LNCaP clone FGC (cell line): ENCODE measurements around the gene LSM11.
"Not testable (repeated sequence)": the region's sequence is repeated elsewhere in the genome, so short reads cannot be mapped to it uniquely, and the experiment has no call there.

Experiments
- DNase-seq: peaks from one replicate; pipeline ENCODE4 v3.0.0-alpha.2; 2011; ENCODE audit warnings: low read depth
- H3K4me3 ChIP-seq: 2 replicates; pipeline ENCODE4 v1.5.1; 2011; ENCODE audit warnings: mild to moderate bottlenecking, low read depth, low read length, control low read depth
- CTCF ChIP-seq: IDR thresholded peaks from 2 replicates; pipeline ENCODE4 v1.5.1; 2012; ENCODE audit warnings: mild to moderate bottlenecking; ENCODE audit not compliant: control insufficient read depth, insufficient read depth; ENCODE audit errors: extremely low read depth

The LSM11 gene

DNA sequence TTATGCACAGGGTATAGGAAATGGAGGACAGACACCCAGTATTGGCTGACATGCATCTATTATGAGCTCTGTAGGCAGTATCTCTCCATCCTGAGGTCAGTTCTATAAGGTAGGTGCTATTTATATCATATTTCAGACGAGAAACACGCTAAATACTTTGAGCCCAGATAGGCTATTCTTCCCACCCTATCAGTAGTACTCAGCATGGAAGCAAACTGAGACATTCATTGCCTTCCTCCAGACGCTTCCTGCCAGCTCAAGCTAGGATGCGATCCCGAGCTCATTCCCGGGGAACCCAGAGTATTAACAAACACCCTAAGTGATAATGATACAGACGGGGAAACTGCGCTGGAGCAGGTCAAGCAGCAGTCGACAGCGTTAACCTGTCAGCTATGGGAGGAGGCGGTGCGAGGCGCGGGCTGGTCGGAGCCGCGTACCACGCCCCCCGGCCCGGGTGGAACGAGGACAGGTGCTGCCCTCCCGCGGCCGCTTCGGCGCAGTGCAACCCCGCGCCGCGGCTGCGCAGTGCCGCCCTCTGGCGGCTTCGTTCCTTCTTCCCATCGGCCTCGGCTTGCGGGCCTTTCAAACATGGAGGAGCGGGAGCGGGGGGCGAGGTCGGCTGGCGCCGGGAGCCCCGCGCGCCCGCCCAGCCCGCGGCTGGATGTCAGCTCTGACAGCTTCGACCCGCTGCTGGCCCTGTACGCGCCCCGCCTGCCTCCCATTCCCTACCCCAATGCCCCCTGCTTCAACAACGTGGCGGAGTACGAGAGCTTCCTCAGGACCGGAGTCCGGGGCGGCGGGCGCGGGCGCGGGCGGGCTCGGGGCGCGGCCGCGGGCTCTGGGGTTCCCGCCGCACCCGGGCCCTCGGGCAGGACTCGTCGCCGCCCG lies at the start of gene LSM11:
LSM11 (plus strand) TSS at position 550 of the 888 bp plus-strand sequence; CDS start at position 589, 39 bp downstream.
- DNase-seq, result no peak
- H3K4me3 ChIP-seq, result peak within 1 kb of the TSS; percentile 54
- peak; percentile 100 for TF ChIP-seq CTCF

- DNase-seq, H3K4me3 ChIP-seq: not testable (repeated sequence)
These were observed 49.7 kb upstream of the LSM11 start for GRCh38 chr5:157693816-157694215.

DNA sequence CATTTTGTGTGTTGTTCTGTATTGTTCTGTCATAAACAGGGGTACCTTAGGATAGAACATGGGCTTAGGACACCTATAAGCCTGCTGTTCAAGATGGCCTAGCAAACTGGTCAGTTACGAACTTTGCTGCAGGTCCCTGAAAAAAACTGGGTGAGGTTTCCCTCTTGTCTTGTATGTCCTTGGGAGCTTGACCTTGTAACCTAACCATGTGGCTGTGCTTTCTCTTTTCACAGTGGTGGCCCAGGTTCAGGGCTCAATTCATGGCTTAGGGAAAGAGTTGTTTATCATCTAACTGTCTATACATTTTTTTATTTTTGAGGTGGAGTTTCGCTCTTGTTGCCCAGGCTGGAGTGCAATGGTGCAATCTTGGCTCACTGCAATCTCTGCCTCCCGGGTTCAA lies 47.4 kb upstream of the LSM11 start:
- not testable (repeated sequence) for H3K4me3 ChIP-seq, DNase-seq

GRCh38 chr5:157698674-157699073 lies 44.8 kb upstream of the LSM11 start:
- DNase-seq, H3K4me3 ChIP-seq: not testable (repeated sequence)

DNA sequence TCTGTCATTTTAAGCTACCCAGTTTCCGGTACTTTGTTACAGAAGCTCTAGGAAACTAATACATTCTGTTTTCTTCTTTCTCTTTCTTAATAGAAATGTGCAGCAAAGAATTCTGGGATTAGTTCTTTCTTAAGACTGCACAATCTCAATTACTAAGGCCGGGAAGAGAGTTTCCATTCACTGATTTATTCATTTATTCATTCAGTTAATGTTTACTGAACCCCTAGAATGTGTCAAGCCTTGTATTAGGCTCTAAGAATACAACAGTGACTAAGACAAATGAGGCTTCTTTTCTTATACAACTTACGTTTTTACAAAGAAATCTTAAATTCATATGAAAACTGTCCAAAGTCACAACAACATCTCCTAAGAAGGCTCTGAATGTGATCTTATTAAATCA lies 39.8 kb upstream of the LSM11 start:
- no peak overlapping the region for H3K4me3 ChIP-seq
- TF ChIP-seq CTCF, result no peak
- DNase-seq, result no peak

GRCh38 chr5:157708866-157709265 lies 34.6 kb upstream of the LSM11 start:
- H3K4me3 ChIP-seq, result no peak overlapping the region
- DNase-seq, result no peak
- no peak for TF ChIP-seq CTCF

DNA sequence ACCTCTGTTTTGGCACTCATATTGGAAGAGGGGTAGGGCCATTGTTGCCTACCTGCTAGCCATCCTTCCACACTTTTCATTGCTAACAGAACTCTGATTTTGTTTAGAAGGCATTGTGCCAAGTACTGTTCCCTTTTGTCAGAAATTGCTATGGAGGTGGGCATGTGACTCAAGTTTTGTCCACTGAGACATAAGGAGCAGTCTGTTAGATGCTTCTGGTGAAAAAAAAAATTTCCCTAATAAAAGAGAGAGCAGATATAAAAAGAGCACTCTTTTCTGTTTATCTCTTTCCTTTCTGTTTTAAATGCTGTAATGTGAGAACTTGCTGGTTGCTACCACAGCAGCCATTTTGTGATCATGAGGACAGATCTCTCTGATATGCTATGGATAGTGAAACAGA lies 34.2 kb upstream of the LSM11 start:
- DNase-seq, result no peak
- no peak for TF ChIP-seq CTCF
- H3K4me3 ChIP-seq, result no peak overlapping the region

- no peak for TF ChIP-seq CTCF
- no peak for DNase-seq
- no peak overlapping the region for H3K4me3 ChIP-seq
These were observed 33.1 kb upstream of the LSM11 start for GRCh38 chr5:157710431-157710830.

DNA sequence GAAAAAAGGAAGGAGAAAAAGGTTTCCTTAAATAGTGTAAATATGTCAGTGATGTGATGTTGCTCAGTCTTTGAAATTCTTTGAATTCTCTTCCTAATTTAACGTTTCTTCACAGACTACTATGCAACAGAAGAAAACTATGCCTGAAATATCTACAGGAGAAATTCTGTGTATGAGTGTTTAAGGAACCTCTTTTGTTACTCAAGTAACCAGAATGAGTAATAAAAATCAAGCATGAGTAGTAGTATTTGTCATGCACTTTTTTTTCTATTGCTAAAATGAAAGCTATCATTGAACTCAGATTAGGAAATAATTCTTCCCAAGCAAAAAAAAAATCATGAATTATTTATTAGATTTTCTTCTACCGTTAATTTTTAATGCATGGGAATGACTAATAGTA lies 32.6 kb upstream of the LSM11 start:
- no peak for TF ChIP-seq CTCF
- no peak overlapping the region for H3K4me3 ChIP-seq
- DNase-seq, result no peak
